ENCODE data around the gene LAMA5.

- no peak for TF ChIP-seq RFX5 (IDR thresholded peaks at IDR 0.05; ENCODE audit: low read length)
- no peak for TF ChIP-seq SIN3A (IDR thresholded peaks at IDR 0.05; ENCODE audit: borderline replicate concordance, low read depth, low read length)
- TF ChIP-seq CTCF (IDR thresholded peaks at IDR 0.05), result no peak
- no peak for TF ChIP-seq EP300 (IDR thresholded peaks at IDR 0.05; ENCODE audit: borderline replicate concordance in 1 of 2, low read depth in 1 of 2, low read length in 1 of 2)
- no peak for TF ChIP-seq YY1 (IDR thresholded peaks at IDR 0.05; ENCODE audit: low read depth)
- no peak for TF ChIP-seq MXI1 (IDR thresholded peaks at IDR 0.05; ENCODE audit: low read depth, low read length)
- TF ChIP-seq PBX3 (IDR thresholded peaks at IDR 0.05), result no peak
- TF ChIP-seq MAX (IDR thresholded peaks at IDR 0.05; ENCODE audit: low read depth), result no peak
- no peak for TF ChIP-seq ELF1 (IDR thresholded peaks at IDR 0.05)
Measured at GRCh38 chr20:62389601-62390087, 22.5 kb upstream of the LAMA5 start.
